Measurements from ENCODE around the gene SPEM2.
"Not testable (repeated sequence)": the region's sequence is repeated elsewhere in the genome, so short reads cannot be mapped to it uniquely, and the experiment has no call there.

Gene SPEM2

DNA sequence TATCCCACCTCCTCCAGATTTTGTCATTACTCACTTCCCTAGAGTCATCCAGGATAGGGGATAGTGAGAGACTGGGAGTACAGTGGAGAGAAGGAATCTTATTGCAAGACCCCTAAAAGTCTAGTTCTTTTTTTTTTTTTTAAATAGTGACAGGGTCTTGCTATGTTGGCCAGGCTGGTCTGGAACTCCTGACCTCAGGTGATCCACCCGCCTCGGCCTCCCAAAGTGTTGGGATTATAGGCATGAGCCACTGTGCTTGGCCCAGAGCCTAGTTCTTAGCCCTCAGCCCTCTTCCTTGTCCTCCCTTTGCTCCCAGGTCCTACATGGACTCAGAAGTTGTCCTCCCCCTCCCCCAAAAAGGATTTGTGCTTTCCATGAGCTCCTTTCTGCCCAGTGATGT, 16.7 kb downstream of the SPEM2 start:
- no peak for DNase-seq (ENCODE audit: low read depth, low spot score)

DNA sequence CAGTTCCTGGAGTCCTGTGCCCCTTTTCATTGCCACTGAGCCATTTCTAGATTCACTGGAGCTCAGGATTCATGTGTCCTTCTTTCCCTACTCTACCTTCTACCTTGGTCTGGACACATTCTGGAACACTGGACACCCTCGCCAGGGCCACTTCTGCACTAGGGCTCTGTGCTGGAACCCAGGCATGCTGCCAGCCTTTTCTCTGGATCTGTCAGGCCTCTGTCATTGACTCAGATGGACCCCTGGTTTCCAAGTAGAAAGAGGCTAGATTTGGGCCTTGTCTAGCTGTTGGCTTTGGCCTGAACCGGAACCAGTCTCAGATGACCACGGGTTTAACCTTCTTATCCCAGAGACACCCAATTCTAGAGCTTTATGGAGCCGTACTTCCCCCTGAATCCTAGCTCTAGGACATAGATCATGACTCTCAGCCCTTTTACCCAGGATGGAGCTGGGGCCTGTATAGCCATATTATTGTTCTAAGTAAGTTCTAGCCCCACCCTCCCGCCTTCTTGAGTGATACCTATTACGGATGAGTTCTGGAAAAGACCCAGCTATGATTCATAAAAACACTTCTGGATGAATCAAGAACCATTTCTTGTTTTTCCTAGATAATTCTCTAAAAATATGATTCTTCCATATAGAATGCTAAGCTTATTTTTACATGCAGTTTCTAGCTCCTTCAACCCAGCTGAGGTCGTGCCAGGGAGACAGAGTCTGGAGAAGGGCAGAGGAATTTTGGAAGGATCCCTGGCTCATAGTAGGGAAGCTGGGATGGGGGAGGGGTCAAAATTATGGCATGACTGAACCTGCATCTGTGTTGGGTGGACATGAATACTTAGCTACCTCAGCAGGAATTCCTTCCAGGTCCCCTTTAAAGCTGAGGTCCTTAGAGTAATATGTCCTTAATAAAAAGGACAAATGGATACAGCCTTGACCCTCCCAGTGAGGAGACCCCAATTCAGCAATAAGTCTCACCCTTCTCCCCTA, 18.4 kb downstream of the SPEM2 start:
- no peak for DNase-seq (ENCODE audit: low read depth, low spot score)

DNA sequence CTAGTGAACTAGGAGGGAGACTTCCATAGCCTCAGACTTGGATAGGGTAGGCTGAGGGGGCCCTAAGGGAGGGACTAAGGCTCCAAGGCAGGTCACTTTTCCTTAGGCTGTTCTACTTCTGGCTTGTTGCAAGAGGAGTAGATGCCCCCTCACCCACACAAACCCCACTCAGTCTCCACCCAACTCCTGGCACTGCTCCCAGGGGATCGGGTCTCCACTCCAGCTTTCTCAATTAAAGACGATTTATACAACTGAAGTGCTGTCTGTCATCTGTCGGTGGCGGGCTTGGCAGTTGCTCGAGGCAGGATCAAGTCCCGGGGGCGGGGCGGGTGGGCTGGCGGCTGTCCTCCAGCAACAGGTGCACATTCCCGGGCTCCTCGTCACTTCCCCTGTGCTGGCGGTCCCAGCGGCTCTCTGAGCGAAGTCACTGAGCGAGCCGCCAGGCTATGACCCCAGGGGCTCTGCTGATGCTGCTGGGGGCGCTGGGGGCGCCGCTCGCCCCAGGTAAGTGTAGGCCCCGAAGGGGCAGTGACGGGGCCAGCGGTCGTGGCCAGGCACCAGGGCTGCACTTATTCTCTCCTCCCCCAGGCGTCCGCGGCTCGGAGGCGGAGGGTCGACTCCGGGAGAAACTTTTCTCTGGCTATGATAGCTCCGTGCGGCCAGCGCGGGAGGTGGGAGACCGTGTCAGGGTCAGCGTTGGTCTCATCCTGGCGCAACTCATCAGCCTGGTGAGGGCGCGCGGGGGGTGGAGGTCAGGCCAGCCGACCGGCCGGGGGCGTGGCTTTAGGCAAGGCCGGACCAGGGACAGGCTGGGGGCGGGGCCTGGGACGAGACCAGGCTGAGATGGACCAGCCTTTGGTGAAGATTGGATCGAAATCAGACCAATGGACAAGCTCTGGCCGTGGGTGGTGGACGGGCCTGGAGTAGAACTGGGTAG, 19.5 kb downstream of the SPEM2 start, which contains the start of gene CHRNB1:
Gene CHRNB1 (plus strand): TSS at position 380 of the 937 bp plus-strand sequence. CDS start 67 bp downstream, at position 447.
- DNase-seq (ENCODE audit: low read depth, low spot score) = no peak

DNA sequence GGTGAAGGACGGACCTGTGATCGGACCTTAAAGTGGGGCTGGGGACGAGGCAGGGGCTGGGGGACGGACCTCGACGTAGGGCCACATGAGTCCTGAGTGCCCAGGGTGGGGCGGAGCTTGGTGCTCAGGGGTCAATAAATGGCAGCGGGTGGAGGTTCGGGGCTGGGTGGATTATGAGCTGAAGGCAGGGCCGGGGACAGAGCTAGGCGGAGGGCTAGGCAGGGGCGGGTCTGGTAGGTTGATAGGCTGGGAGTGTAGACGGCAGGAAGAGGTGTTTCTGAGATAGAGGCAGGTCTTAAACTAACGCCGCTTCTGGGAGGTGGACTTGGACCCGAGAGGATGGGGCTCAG, 20.2 kb downstream of the SPEM2 start:
- no peak for DNase-seq (ENCODE audit: low read depth, low spot score)

DNA sequence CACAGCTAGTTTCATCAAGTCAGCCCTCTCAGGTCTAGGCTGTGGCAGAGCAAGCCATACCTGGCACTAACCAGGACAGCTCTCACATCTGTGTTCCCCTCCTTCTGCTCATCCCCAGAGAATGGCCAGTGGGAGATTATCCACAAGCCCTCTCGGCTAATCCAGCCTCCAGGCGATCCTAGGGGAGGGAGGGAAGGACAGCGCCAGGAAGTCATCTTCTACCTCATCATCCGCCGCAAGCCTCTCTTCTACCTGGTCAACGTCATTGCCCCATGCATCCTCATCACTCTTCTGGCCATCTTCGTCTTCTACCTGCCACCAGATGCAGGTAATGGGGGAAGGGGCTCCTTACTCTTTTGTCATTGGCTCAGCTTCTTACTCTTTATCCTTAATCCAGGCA, 23.0 kb downstream of the SPEM2 start:
- no peak for DNase-seq (ENCODE audit: low read depth, low spot score)

DNA sequence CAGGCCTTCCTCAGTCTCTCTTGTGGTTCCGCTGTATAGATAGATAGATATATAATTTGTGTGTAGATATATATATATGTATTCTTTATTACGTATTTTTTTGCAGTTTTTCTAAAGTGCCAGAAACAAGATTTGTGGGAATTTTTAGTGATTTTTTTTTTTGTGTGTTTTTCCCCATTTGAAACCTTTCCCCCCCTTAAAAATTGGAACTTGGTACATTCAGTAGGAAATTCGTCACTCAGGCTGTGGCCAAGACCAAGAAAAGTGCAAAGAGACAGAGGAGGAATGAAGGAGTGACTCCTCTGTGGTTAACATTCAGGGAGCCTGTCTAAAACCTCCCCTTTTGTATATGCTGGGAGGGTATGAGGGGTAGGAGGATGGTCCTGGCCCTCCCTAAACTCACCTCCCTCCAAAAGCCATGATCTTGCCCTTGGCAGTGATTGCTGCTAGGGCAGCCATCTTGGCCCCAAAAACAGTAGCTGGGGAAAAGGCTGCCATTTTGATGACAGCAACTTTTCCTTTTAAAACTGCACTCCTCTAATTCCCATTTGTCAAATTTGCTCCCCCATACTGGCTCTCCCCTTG, 34.6 kb downstream of the SPEM2 start:
- no peak for DNase-seq (ENCODE audit: low read depth, low spot score)

DNA sequence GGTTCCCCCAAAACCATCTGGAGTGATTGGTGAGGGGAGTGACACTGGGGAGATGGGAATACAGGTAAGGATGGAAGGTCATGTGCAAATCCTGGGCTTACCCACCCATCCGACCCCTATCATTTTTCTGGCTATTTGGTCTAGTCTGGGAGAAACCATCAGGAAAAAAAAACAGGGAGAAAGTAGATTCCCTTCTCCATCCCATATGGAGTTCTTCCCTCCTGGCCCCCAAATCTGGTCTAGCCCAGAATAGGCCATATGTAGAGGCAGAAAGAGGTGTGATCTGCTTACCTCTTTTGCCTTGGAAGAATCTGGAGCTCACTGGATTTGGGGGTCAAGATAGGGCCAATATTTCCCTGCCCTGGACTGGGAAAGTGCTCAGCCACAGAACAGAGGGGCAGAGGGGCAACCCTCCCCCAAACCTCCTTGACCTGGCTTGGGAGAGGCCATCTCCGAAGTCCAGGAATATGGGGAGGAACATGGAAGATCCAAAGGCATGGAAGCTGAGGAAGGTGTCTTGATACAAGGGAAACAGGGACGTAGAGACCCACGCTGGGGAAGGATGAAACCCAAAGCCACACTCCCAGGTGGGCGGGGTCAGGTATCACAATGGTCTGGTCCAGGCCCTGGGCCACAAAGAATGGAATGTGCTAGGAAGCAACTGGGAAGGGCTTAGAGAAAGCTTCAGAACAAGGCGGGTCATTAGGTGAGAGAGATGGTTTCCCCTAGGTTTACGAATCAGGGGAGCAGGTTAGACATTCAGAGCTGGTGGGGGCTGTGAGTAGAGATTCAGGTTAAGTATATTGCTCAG, 35.6 kb downstream of the SPEM2 start:
- no peak for DNase-seq (ENCODE audit: low read depth, low spot score)

DNA sequence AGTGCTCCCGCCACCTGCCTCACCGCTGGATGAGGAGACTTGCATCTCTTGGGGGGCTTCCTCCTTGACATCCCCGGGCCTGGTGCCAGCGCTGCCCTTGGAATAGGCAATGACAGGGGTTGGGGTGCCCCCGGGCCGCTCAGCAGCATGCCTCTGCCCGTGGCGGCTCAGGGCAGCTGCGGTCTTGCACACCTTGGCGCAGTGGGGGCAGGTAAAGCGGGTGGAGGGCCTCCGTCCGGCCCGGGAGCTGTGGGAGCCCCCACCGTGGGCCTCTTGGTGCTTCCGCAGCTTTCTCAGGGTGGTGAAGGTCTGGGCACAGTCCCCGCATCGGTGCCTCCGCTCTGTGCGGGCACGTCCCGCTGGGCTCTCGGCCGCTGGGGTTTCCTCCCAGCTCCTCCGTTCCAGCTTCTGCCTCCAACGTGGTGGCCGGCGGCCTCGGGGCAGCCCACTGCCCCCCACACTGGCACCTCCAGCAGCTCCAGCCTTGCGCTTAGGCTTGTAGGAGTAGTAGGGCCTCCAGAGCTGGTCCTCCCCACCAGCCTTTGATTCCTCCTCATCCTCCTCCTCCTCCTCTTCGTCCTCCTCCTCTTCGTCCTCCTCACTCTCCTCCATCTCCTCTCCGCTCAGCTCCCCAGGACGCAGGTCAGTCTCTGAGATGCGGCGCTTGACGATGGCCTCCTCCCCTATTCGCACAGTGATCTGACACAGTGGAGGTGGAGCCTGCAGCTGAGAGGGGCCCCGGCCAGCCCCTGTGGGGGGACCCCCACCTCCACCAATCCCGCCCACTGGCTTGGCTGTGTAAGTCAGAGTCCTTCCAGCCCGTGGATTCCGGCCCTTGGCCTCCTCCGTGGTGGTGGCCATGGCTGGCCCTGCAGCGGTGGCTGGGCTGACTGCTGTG, 37.3 kb downstream of the SPEM2 start:
- no peak for DNase-seq (ENCODE audit: low read depth, low spot score)

DNA sequence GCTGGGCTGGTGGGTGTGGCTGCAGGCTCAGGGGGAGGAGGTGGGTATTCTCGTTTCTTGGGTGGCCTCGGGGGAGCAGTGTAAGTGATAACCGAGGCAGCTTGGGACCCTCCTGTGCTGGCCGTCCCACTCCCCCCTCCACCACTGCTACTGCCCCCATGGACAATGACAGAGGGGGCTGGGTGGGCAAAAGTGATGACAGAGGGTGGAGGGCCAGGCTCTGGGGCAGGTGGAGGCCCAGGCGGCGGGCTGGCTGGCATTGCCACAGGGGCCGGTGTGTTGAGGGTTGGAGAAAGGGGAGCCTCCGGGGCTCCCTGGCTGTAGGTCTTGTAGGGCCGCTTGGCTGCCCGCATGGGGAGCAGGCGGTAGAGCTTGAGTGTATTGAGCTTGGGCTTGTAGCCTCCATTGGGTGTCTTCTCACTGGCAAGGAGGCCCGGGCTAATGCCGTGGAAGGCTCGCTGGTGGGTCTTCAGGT, 38.0 kb downstream of the SPEM2 start:
- DNase-seq (ENCODE audit: low read depth, low spot score) = no peak

DNA sequence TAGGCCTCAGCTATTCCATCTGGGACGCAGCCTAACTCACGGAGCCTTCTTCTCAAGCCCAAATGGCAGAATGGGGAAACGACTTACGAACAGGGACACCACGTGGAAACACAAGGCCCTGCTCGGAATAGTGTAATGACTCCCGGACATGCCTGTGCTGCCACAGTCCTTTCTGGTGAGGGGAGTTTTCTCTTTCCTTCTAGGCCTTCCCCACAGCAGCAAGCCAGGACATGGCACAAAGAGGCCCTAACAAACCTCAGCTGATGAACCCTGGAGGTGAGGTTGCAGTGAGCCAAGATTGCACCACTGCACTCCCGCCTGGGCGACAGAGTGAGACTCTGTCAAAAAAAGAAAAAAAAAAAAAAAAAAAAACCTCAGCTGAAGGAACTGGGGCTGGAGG, 38.7 kb downstream of the SPEM2 start:
- no peak for DNase-seq (ENCODE audit: low read depth, low spot score)

DNA sequence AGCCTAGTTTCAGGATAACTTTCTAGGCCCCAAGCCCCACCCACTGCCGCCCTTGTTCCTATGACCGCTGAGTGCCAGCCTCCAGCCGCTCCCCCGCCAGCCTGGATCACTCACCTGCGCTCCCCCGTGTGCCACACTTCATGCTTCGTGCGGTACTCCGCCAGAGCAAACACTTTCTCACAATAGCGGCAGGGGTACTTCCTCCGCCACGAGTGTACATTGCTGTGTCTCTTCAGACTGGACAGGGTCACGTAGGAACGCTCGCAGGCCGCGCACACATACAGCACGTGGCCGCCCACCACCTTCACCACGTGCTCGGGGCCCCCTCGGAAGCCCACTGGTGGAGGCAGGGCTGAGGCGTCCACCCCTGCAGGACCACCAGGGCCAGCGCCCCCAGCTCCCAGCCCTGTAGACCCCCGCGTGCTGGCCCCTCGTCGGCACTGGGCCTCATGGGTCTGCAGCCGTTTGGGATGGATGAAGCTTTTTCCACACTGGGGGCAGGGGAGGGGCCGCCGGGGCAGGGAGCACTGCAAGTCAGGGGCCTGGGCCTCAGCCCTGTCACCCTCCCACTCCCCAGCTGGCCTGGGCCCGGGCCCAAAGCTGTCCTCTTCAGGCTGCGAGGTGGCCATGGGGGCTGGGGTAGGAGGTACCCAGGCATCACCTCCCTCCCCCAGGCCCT, 40.3 kb downstream of the SPEM2 start:
- DNase-seq (ENCODE audit: low read depth, low spot score) = no peak

DNA sequence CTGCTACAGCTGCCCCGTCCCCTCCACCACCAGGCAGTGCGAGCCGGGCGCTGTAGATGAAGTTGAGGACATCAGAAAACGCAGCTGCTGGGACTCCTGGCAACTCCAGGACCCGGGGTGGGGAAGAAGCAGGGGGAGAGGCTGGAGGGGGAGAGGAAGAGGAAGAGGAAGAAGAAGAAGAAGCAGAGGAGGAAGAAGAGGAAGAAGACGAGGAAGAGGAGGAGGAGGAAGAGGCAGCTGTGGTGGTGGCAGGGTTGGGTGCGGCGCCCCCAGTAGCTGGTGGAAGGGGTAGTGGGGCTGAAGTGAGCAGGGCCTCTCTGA, 40.9 kb downstream of the SPEM2 start:
- no peak for DNase-seq (ENCODE audit: low read depth, low spot score)

DNA sequence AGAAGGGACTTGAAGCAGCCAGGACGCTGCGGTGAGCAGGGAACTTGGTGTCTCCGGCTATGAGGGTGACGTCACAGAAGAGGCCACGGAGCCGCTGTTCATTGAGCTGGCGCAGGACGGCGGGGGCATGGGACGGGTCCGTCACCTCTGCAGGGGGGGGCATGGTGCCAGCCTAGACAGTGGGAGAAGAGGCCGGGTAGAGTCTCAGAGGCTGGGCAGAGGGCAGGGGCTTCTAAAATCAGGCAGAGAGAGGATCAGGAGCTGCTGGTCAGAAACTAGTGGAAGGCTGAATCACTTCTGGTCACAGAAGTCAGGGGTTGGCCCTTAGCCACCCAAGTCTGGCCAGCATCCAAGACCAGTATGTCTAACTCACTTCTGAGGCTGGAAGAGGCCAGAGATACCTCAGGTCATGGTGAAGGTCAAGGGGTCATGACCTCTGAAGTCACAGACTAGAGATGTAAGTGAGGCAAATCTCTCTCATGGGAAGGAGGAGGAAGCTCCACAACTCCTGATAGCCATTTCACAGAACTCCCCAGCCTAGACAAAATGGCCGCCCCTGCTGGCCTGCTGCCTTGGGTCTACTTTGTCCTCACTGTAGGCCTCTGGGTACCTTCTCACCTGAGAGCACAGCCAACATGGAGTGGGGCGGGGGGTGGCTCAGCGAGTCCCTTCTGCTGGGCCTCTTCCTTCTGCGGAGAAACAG, 41.4 kb downstream of the SPEM2 start:
- no peak for DNase-seq (ENCODE audit: low read depth, low spot score)

DNA sequence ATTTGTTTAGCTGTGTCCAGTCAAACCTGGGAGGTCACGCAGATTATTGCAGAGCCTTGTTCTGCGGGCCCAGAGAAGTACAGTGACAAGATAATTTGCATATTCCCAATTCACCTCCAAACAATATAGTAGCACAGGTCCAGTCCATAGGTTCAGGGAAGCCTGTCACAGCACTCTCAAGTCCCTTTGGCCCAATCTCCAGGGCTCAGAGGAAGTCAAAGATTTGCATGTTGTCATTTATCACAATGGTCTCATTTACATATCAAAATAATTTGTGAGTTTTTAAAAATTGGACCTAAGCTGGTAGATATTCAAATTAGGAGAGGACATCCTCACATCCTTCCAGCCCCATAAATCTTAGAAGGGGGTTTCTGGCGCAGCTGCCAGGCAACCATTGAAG, 42.1 kb downstream of the SPEM2 start:
- DNase-seq (ENCODE audit: low read depth, low spot score) = no peak

DNA sequence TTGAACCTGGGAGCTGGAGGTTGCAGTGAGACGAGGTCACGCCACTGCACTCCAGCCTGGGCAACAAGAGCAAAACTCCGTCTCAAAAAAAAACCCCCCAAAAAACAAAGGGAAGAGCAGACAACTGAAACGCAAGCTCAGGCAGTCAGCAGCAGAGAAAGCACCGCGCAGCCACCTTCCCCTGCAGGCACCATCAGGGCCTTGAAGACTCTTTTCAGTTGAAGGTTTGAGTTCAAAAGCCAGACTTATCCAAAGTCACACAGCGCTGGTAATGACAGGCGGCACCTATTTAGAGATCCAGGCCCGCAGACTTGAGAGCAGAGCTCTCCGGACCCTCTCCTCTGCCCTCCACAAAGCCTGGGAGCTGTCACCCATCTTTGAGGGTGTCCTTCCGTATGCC, 42.9 kb downstream of the SPEM2 start:
- DNase-seq (ENCODE audit: low read depth, low spot score) = no peak

DNA sequence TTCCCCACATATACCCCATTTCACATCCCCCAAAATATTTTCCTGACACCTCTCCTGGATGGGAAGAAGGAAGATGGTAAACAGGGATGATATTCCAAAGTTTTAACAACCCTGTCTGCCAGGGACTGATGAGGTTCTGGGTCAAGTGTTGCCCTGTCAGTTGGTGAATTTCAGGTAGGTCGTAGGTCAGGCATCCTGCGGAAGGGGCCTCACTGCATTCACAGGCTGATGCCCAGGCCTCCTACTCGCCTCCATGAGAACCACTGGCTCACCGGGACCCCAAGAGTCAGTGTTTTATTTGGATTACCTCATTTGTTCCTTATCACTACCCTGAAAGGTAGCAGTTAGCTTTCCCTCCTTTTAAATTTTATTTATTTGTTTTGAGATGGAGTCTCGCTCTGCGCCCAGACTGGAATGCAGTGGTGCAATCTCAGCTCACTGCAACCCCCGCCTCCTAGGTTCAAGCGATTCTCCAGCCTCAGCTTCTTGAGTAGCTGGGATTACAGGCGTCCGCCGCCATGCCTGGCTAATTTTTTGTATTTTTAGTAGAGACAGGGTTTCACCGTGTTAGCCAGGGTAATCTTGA, 43.5 kb downstream of the SPEM2 start:
- DNase-seq (ENCODE audit: low read depth, low spot score) = no peak

DNA sequence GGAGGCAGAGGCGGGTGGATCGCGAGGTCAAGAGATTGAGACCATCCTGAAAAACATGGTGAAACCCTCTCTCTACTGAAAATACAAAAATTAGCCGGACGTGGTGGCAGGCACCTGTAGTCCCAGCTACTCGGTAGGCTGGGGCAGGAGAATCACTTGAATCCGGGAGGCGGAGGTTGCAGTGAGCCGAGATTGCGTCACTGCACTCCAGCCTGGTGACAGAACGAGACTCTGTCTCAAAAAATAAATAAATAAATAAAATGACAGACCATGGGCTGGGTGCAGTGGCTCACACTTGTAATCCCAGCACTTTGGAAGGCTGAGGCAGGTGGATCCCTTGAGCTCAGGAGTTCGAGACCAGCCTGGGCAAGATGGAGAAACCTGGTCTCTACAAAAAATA, 44.4 kb downstream of the SPEM2 start:
- DNase-seq (ENCODE audit: low read depth, low spot score) = not testable (repeated sequence)

DNA sequence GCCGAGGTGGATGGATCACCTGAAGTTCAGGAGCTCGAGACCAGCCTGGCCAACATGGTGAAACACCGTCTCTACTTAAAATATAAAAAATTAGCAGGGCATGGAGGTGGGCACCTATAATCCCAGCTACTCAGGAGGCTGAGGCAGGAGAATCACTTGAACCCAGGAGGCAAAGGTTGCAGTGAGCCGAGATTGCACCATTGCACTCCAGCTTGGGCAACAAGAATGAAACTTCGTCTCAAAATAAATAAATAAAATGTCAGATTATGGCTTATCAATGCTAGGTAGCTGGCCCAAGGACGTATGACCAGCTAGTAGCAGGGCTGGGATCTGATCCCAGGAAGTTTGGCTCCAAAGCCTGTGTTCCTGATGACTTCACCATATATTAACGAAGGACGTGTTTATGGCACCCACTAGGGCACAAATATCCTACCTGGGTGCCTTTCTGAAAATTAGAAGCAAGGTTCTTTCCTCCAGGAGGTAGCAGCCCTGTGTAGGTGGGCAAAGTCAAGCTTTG, 45.1 kb downstream of the SPEM2 start:
- DNase-seq (ENCODE audit: low read depth, low spot score) = not testable (repeated sequence)

All from iPS DF 19.7 (cell line).